GM19239 (cell line): ENCODE measurements around the gene WAPL.
"Not testable (repeated sequence)": the region's sequence is repeated elsewhere in the genome, so short reads cannot be mapped to it uniquely, and the experiment has no call there.

Experiments
- DNase-seq: peaks from one replicate; pipeline ENCODE4 v3.0.0; 2011; ENCODE audit warnings: low spot score; ENCODE audit not compliant: insufficient read length
- FAIRE-seq: peaks from 2 replicates; lab custom pipeline; 2011; peaks lifted over from hg19 to GRCh38; lab: Jason Lieb, UNC

WAPL gene, protein sequence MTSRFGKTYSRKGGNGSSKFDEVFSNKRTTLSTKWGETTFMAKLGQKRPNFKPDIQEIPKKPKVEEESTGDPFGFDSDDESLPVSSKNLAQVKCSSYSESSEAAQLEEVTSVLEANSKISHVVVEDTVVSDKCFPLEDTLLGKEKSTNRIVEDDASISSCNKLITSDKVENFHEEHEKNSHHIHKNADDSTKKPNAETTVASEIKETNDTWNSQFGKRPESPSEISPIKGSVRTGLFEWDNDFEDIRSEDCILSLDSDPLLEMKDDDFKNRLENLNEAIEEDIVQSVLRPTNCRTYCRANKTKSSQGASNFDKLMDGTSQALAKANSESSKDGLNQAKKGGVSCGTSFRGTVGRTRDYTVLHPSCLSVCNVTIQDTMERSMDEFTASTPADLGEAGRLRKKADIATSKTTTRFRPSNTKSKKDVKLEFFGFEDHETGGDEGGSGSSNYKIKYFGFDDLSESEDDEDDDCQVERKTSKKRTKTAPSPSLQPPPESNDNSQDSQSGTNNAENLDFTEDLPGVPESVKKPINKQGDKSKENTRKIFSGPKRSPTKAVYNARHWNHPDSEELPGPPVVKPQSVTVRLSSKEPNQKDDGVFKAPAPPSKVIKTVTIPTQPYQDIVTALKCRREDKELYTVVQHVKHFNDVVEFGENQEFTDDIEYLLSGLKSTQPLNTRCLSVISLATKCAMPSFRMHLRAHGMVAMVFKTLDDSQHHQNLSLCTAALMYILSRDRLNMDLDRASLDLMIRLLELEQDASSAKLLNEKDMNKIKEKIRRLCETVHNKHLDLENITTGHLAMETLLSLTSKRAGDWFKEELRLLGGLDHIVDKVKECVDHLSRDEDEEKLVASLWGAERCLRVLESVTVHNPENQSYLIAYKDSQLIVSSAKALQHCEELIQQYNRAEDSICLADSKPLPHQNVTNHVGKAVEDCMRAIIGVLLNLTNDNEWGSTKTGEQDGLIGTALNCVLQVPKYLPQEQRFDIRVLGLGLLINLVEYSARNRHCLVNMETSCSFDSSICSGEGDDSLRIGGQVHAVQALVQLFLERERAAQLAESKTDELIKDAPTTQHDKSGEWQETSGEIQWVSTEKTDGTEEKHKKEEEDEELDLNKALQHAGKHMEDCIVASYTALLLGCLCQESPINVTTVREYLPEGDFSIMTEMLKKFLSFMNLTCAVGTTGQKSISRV (N-terminal part only)

DNA sequence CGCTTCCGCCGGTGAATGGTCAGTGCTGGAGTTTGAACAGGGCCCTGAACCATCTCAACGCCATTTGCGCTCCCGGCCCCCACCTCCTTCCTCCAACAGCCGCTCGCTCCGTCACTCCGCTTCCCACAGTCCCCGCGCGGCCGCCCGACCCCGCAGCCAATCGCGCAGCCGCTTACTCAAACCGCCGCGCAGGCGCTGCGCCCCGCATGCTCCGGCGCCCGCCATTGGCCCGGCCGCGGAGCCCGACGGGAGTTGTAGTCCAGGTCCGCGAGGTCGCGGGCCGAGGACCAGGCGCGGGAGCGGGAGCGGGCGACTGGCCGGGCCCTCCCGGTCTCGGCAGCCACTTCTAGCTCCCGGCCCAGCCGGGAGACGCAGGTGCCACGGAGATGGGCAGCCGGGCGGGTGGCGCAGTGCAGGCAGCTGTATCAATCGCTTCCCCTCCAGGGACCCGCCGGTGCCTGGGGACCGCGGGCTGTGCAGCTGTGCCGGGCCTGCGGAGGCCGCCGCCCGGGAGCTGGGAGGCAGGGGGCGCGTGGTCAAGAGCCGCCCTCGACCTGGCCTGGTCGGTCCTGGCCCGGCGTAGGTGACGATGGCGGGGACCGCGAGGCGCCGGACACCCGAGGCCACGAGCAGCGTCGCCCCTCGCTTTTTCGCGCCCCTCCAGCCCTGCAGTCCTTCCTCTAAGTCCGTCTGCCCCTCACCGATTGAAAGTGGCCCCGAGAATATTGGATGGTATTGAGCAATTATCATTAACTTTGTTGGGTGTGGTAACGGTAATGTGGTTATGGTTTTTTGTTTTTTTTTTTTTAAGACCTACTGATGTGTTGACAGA is at the start of gene WAPL:
Gene WAPL, minus strand, starts transcription at position 115 of the 832 bp plus-strand sequence. CDS start 3,723 bp downstream, outside the sequence.
- DNase-seq: peak; percentile 93
- FAIRE-seq: peak; percentile 89

DNA sequence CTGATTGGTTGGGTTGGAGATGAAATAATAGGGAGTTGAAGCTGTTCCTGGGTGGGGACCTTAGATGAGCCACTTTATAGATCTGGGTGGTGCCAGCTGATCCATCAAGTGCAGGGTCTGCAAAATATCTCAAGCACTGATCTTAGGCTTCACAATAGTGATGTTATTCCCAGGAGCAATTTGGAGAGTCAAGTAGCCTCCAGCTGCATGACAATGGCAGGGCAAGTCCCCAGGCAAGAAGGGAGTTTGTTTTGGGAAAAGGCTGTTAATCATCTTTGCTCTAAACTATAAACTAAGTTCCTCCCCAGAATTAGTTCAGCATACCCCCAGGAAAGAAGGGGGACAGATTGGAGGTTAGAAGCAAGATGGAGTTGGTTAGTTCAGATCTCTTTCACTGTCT is 47.7 kb upstream of the WAPL start:
- FAIRE-seq (no peak), DNase-seq (no peak)

DNA sequence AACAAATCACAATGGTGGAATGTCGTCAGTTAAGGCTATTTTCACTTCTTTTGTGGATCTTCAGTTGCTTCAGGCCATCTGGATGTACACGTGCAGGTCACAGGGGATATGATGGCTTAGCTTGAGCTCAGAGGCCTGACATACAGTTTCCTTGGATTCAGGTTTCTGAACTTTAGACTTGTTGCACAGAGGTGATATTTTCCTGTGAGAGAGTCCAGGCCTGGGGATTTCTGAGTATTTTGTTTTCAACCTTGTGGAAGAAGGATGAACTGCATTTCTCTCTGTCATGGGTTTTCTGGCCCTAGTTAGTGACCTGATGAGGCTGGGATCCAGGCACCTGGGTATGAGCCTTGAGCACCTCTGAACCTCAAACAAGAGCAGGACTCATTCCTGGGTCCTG is 44.9 kb upstream of the WAPL start:
- not testable (repeated sequence) for DNase-seq, FAIRE-seq

DNA sequence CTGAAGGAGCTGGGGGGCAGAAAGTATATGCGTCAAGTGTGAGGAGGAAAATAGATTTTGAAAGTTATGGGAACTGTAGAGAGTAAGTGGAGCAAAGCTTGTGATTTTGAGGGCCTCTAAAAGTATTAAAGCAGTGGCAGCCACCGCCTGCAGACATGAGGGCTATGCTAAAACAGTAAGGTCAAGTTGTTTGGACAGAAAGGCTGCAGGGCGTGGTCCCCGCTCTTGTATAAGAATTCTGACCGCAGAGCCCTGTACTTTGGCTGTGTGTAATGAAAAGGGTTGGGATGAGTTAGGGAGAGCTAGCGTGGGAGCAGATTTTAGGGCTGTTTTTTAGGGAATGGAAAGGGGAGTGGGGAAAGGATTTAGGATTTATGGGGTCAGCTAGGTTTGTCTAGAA is 41.7 kb upstream of the WAPL start:
- not testable (repeated sequence) for FAIRE-seq, DNase-seq

DNA sequence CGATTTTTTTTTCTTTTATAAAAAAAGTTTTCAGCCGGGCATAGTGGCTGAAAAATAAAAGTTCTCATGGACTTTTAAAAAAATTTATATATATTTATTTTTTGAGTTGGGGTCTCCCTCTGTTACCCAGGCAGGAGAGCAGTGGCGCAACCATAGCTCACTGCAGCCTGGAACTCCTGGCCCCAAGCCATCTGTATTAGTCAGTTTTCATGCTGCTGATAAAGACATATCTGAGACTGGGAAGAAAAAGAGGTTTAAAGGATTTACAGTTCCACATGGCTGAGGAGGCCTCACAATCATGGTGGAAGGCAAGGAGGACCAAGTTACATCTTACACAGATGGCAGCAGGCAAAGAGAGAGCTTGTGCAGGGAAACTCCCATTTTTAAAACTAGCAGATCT is 37.1 kb upstream of the WAPL start:
- DNase-seq, FAIRE-seq: not testable (repeated sequence)

DNA sequence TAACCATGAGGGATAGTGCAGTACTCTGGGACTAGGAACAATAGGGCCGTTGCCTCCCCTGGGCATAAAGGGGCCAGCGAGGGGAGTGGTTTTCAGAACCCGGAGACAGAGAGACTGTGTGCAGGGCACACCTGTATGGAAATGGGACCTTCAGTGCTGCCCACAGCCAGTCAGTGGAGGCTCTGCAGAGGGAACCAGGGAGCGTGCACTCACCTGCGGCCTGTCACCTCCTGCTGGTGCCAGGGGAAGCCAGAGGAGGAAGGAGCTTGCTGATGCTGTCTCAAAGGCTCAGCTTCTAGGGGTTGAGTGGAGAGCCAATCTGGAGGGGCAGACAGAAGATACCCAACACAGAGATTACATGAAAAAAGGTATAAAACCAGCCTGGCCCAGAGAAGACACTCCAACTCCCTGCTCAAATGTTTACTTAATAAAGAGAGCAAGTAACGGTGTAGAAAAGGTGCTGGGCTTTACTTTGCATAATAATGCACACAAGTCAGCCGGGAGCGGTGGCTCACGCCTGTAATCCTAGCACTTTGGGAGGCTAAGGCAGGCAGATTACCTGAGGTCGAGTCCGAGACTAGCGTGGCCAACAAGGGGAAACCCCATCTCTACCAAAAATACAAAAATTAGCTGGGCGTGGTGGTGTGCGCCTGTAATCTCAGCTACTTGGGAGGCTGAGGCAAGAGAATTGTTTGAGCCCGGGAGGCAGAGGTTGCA is 35.5 kb upstream of the WAPL start:
- FAIRE-seq: no peak
- no peak for DNase-seq

DNA sequence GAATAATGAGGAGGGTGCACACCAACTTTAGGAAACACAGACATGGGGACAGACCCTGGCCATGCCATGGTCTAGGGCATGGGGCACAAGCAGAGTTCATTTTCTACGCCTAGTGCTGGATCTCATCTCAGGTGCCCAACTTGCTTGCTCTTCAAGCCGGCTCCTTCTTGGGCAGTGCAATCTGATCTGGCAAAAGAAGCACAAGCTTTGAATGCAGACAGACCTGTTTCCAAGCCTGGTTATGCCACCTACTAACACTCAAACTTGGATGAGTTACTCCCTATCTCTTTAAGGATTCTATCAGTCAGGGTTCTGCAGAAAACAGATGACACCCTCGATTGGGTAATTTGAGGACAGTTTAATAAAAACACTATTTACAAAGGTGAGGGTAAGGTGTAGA is 34.9 kb upstream of the WAPL start:
- FAIRE-seq (no peak), DNase-seq (no peak)

DNA sequence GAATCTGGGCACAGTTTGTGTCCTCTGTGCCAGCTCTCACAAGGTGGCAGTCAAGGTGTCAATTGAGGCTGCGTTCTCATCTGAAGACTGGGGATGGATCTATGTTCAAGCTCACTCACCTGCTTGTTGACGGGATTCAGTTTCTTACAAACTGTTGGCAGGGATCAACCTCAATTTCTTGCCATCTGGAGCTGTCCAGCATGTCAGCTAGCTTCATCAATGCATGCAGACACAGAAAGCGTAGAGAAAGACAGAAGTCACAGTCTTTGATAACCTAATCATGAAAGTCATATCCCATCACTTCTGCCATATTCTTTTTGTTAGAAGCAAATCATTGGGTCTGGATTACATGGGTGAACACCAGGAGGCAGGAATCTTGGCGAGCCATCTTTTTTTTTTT is 32.0 kb upstream of the WAPL start:
- DNase-seq: no peak
- no peak for FAIRE-seq

DNA sequence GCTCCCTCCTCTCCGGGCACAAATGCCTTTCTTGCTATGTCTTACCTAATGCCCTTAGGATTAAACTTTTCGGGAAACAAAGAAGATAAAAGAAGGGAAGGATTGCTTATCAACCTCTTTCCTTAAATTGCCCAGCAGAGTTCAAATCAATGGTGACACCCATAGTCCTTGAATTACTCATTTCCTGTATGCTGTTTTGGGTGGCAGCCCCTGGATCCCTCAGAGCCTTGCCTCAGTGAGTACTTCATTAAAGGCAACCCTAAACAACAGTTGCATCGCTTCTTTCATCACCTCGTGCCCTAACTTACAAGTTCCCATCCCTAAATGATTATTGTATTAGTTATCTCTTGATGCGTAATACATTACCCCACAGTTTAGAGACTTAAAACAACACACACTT is 31.6 kb upstream of the WAPL start:
- FAIRE-seq (no peak), DNase-seq (no peak)

DNA sequence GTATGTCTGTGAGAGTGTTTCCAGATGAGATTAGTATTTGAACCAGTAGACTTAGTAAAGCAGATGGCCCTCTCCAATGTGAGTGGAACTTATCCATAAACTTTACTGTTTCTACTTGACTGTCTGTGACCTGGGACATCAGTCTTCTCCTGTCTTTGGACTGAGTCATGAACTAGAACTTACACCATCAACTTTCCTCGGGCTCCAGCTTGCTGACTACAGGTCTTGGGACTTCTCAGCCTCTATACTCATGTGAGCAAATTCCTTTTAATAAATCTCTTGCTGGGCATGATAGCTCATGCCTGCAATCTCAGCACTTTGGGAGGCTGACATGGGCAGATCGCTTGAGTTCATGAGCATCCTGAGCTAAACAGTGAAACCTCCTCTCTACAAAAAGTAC is 25.7 kb upstream of the WAPL start:
- no peak for FAIRE-seq
- DNase-seq: no peak

DNA sequence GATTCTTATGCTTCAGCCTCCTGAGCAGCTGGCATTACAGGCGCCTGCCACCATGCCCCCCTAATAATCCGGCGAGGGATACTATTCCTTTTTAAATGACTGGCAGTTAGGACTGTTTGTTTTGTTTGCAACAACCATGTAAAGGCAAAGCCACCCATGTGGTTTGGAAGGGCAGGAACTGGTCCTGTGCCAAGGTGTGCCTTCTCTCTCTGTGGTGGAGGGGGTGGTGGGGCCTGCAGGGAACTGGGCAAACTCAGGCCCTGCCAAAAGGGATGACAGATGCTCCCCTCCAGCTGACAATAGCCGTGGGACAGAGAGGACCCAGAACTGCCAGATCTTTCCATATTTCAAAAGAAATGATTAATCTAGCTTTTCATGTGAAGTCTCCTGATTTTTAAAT is 23.5 kb upstream of the WAPL start:
- FAIRE-seq: no peak

DNA sequence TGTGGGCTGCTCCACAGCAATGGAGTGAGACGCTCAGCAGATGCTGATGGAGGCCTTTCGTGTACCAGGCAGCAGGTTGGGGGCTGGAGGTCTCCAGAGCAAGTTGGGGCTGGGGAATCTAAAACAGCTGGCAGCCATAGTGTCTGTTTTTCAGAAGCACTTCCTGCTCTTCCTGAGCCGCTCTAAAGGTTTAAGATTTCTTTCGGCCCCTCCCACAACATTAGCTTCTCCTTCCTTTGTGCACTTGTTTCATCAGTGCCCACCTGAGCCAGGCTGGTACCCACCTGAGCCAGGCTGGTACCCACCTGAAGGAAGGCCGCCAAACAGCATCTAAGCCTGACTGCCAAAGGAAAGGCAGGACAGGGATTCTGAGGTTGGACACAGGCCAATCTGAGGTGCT is 18.4 kb upstream of the WAPL start:
- DNase-seq (no peak), FAIRE-seq (no peak)

More for the DNA sequence above, 23.5 kb upstream of the WAPL start:
- no peak for DNase-seq

DNA sequence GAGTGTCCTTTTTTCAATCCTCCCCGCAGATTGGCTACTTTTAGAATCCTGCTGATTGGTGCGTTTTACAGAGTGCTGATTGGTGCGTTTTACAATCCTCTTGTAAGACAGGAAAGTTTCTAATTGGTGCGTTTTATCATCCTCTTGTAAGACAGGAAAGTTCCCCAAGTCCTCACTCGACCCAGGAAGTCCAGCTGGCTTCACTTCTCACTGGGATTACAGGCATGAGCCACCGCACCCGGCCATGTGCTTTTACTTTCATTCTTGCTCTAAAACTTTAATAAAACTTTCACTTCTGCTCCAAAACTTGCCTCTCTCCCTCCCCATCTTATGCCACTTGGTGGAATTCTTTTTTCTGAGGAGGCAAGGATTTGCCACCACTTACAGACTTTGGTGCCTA is 17.0 kb upstream of the WAPL start:
- FAIRE-seq: no peak
- no peak for DNase-seq

DNA sequence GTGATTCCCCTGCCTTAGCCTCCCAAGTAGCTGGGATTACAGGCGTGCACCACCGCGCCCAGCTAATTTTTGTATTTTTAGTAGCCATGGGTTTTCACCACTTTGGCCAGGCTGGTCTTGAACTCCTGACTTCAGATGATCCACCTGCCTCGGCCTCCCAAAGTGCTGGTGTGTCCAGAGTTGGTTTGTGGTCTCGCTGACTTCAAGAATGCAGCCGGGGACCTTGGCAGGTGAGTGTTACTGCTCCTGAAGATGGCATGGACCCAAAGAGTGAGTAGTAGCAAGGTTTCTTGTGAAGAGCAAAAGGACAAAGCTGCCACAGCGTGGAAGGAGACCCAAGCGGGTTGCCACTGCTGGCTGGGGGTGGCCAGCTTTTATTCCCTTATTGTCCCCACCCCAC is 16.4 kb upstream of the WAPL start:
- not testable (repeated sequence) for FAIRE-seq, DNase-seq

DNA sequence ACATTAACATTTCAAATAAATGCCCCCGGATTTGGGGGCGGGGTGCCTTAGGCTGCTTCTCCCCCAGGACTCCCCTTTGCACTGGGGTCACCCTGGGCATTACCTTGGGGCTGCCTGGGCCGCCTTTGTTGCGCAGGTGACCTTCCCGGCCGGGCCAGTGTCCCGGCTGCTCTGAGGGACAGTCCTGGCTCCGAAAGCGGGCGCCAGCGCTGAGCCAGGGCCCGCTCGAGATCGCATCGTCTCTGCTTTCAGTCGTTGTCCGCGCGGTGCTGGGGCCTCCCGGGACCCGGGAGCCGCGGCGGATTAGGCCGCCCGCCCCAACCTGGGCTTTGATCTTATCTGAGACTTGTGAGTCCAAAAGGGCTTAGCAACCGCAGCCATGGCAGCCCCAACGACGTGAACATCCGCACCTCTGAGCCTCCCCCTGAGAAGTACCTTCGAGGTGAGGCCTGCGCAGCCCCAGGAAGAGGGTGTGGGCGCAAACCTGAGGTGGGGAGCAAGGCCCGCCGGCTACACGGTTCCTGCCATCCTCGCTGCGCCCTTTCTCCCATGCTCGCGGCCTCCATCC is 14.8 kb upstream of the WAPL start:
- FAIRE-seq (peak; percentile 23), DNase-seq (no peak)

DNA sequence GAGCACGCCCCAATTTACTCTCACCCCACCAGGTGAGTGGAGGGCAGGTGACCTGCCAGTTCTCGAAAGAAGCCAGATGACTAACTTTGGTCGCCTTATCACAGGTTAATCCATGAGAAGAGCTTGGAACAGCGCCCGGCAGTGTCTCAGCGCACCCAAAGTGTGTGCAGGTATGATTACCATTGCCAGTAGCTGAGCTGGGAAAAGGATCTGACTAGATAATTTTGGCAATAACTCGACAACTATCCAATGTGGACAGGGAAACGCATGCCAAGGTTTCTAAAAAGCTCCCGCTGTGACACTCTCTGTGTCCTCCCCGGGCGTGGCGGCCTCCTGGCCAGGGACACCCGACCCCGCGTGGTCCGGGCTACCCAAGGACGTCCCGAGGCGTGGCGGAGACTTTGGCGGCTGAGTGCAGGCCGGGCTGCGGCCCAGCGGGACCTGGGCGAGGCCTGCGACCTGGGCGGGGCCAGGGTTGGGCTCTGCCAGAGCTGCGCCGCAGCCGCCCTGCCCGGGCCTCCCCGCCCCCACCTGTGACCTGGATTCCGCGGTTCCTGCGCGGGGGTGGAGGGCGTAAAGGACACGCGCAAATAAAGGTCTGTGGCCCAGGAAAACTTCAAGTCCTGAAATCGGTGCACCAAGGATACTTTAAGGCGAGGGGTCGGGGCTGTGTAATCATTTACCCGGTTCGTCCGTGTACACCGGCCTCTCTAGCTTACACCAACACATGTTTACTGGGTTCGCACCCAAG is 13.7 kb upstream of the WAPL start:
- DNase-seq (peak; percentile 50), FAIRE-seq (no peak)

DNA sequence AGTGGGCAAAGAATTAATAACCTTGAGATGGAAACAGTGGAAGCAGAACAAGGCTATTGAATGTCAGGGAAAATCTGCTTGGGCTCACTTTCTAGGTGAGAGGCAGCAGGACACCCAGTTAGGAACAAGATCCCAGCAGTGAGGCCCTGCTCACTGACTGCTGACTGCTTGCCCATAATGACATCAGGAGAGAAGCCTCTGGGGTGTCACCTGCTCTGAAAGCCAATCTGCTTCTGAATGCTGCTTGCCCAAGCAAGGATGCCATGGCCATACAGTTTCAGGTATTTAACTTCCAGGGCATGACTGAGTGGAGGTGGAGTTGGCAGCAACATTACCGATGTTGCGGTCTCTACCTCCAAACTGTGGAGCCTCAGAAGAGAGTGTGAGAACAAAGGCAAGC is 11.7 kb upstream of the WAPL start:
- DNase-seq (no peak), FAIRE-seq (no peak)

DNA sequence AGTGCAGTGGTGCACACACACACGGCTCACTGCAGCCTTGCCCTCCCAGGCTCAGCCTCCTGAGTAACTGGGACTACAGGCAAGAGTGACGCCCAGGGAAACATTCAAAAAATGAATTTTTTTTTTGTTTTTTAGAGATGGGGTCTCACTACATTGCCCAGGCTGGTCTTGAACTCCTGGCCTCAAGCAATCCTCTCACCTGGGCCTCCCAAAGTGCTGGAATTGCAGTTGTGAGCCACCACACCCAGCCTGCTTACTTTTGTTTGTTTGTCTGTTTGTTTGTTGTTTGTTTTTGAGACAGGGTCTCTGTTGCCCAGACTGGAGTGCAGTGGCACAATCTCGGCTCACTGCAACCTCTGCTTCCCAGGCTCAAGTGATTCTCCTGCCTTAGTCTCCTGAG is 7.1 kb upstream of the WAPL start:
- not testable (repeated sequence) for FAIRE-seq

More for the DNA sequence above, 7.1 kb upstream of the WAPL start:
- not testable (repeated sequence) for DNase-seq
